Breast epithelium (tissue), 4 donors: Measurements from ENCODE around the gene KLKB1. TPM values are rescaled to one million over a fixed set of nuclear protein-coding genes. Genes with fewer than 3 reads are reported as not detected.
"Not testable (repeated sequence)": the region's sequence is repeated elsewhere in the genome, so short reads cannot be mapped to it uniquely, and the experiment has no call there.

Experiments
- DNase-seq, 2 donors: peaks; one replicate each; pipeline ENCODE4 v3.0.0-alpha.2; 2019; ENCODE audit warnings: low spot score in 2 of 2
- H3K27ac ChIP-seq, 2 donors: fragments of 200-600 bp; sonication (generic) in 1 of 2; one replicate each; pipeline ENCODE4 v1.5.1; 2016 to 2019; ENCODE audit warnings: mild to moderate bottlenecking in 1 of 2
- H3K27me3 ChIP-seq, 2 donors: fragments of 200-600 bp; sonication (generic) in 1 of 2; one replicate each; pipeline versions ENCODE4 v1.5.1 to v1.6.0; 2017 to 2019; ENCODE audit warnings: control low read depth in 1 of 2, mild to moderate bottlenecking in 1 of 2
- H3K36me3 ChIP-seq: fragments of 200-600 bp; one replicate; pipeline ENCODE4 v1.5.1; 2019
- H3K4me1 ChIP-seq, 2 donors: fragments of 200-600 bp; sonication (generic); one replicate each; pipeline ENCODE4 v1.5.1; 2016 to 2019; ENCODE audit warnings: control low read depth in 1 of 2
- H3K4me3 ChIP-seq, 3 donors: fragments of 200-600 bp; sonication (generic); 1 replicate in 2 of 3; 2 replicates in 1 of 3; pipeline ENCODE4 v1.5.1; 2016 to 2019; ENCODE audit warnings: mild to moderate bottlenecking in 3 of 3, moderate library complexity in 2 of 3
- H3K9me3 ChIP-seq, 2 donors: fragments of 200-600 bp; sonication (generic) in 1 of 2; one replicate each; pipeline ENCODE4 v1.5.1; 2016 to 2019; ENCODE audit warnings: control low read depth in 1 of 2
- POLR2A ChIP-seq: fragments of 450-650 bp; IDR thresholded peaks from one replicate; pipeline ENCODE4 v1.6.1; 2016; ENCODE audit warnings: antibody characterized with exemption, mild to moderate bottlenecking, moderate library complexity
- POLR2AphosphoS5 ChIP-seq, 3 donors: sonication (generic); formaldehyde crosslinking; IDR thresholded peaks; one replicate each; pipeline ENCODE4 v1.6.1; 2017; ENCODE audit warnings: antibody characterized with exemption in 3 of 3
- intact Hi-C: fragments of 100-400 bp; cut with DNase I; formaldehyde crosslinking; loops from one replicate; pipeline ENCODE4 v1.15.1; 2023; ENCODE audit warnings: low total_unique reads
- total RNA-seq, 3 donors: library from RNA; depleted of rRNA; stranded (reverse); fragments of >200 nt; gene quantifications; one replicate each; pipeline ENCODE4 v1.1.0, GENCODE V29; 2016
- TF ChIP-seq, protein P1 (sequence below), 3 donors: fragments of 450-650 bp; IDR thresholded peaks; one replicate each; pipeline ENCODE4 v1.5.1; 2016 to 2017; ENCODE audit warnings: antibody characterized with exemption in 3 of 3, mild to moderate bottlenecking in 3 of 3, moderate library complexity in 3 of 3

Gene KLKB1
- total RNA-seq, 3 donors from 2014 or later: 0.33 to 1.2 (median 0.96) TPM

DNA sequence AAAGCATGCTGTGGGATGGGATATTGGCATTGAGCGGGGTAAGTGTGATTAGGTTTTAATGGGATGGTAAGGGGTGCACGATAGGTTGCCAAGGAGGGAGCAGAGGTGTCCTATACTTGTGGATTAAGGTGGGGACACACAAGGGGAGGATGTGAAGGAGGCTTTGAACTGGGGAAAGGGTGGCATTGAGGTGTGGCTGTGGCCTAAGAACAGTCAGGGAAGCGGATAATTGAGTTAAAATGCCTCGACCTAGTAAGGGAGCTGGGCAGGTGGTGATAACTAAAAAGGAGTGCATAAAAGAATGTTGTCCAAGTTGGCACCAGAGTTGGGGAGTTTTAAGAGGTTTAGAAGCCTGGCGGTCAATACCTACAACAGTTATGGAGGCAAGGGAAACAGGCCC, 17.5 kb downstream of the KLKB1 start:
- Histone ChIP-seq H3K4me3 (no peak overlapping the region), H3K4me1 (no peaks in the 10 kb centered on the region), H3K9me3 (no peaks in the 10 kb centered on the region), H3K27ac (no peak overlapping the region), H3K36me3 (no peaks in the 10 kb centered on the region), H3K27me3 (no peaks in the 10 kb centered on the region)
- intact Hi-C loops: no loop called here
- TF ChIP-seq POLR2AphosphoS5 (IDR thresholded peaks at IDR 0.05) (no peak), POLR2A (no peak)
- TF ChIP-seq, protein P1, sequence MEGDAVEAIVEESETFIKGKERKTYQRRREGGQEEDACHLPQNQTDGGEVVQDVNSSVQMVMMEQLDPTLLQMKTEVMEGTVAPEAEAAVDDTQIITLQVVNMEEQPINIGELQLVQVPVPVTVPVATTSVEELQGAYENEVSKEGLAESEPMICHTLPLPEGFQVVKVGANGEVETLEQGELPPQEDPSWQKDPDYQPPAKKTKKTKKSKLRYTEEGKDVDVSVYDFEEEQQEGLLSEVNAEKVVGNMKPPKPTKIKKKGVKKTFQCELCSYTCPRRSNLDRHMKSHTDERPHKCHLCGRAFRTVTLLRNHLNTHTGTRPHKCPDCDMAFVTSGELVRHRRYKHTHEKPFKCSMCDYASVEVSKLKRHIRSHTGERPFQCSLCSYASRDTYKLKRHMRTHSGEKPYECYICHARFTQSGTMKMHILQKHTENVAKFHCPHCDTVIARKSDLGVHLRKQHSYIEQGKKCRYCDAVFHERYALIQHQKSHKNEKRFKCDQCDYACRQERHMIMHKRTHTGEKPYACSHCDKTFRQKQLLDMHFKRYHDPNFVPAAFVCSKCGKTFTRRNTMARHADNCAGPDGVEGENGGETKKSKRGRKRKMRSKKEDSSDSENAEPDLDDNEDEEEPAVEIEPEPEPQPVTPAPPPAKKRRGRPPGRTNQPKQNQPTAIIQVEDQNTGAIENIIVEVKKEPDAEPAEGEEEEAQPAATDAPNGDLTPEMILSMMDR (IDR thresholded peaks at IDR 0.05): no peak
- no peak for DNase-seq

DNA sequence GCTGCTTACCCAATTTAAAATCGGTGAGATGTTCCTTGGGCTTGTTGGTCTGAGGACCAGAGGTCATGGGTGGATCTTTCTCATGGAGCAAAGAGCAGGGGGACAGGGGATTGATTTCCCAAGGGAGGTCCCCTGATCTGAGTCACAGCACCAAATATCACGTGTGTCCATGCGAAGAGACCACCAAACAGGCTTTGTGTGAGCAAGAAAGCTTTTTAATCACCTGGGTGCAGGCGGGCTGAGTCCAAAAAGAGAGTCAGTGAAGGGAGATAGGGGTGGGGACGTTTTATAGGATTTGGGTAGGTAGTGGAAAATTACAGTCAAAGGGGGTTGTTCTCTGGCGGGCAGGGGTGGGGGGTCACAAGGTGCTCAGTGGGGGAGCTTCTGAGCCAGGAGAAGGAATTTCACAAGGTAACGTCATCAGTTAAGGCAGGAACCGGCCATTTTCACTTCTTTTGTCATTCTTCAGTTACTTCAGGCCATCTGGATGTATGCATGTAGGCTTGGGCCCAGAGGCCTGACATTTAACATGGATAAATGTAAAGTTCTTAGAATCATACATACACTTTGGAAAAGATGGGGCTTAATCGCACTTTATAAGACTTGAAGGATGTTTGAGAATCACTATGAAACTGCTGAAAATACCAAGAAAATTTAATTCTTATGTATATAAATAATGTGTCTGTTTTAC, 19.9 kb downstream of the KLKB1 start:
- H3K4me1 ChIP-seq, H3K27me3 ChIP-seq, H3K9me3 ChIP-seq, H3K36me3 ChIP-seq, intact Hi-C loops, H3K4me3 ChIP-seq, H3K27ac ChIP-seq, DNase-seq: not testable (repeated sequence)

DNA sequence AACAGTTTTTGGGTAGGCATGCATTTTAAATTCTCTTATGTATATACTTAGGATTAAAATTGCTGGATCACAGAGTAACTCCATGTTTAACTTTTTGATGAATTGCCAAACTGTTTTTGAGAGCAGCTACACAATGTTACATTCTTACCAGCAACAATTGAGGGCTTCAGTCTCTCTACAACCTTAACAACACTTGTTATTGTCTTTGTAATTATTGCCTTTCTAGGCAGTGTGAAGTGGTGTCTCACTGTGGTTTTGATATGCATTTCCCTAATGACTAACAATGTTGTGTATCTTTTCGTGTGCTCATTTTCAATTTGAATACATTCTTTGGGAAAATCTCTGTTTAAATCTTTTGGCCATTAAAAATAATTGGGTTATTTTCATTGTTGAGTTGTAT, 21.3 kb downstream of the KLKB1 start:
- H3K27ac ChIP-seq: no peak overlapping the region
- no peak for DNase-seq
- H3K4me1 ChIP-seq: no peaks in the 10 kb centered on the region
- H3K9me3 ChIP-seq: no peaks in the 10 kb centered on the region
- intact Hi-C loops: no loop called here
- TF ChIP-seq POLR2AphosphoS5 (IDR thresholded peaks at IDR 0.05): no peak
- TF ChIP-seq, protein P1 (IDR thresholded peaks at IDR 0.05): no peak
- no peak for TF ChIP-seq POLR2A
- H3K36me3 ChIP-seq: no peaks in the 10 kb centered on the region
- H3K4me3 ChIP-seq: no peak overlapping the region
- H3K27me3 ChIP-seq: no peaks in the 10 kb centered on the region

DNA sequence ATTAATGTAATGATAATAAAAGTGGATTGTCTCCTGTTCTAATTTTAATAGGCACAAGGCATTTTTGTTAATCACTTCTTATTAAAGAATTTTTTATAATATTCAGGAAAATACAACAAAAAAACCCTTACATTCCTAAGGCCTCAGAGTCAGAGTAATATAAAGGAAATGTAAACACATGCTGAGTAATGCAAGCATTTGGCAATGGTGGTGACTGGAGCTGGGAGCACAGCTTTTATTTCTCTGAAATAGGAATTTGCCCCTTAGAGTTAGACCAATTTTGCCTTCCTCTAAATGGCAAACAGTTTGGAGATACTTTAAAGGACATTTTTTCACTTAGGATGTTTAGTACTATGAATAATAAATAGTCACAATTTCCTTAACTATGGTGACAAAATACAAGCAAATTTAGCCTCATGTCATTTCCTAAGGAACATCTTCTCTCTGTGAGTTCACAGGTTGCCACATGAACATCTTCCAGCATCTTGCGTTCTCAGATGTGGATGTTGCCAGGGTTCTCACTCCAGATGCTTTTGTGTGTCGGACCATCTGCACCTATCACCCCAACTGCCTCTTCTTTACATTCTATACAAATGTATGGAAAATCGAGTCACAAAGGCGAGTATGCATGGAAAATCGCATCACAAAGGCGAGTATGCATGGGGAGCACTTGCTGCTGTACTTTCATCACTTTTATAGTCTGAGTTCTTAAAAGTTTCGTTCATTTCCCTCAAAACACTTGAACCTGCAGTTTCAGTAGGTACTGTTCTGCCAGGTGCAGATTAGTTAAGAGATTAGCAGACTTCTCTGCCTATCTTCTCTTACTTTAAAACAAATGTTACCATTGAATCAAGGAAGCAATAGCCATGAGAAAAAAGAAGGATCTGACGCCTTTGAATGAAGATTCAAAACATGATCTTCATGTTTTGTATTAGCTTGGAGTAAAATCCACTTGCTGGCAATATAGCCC, 22.8 kb downstream of the KLKB1 start:
- Histone ChIP-seq H3K27ac (no peak overlapping the region), H3K4me3 (no peak overlapping the region), H3K4me1 (no peaks in the 10 kb centered on the region), H3K36me3 (no peaks in the 10 kb centered on the region), H3K9me3 (no peaks in the 10 kb centered on the region), H3K27me3 (no peaks in the 10 kb centered on the region)
- DNase-seq: no peak
- TF ChIP-seq, protein P1 (IDR thresholded peaks at IDR 0.05): no peak
- no peak for TF ChIP-seq POLR2A
- TF ChIP-seq POLR2AphosphoS5 (IDR thresholded peaks at IDR 0.05): no peak
- intact Hi-C loops: no loop called here

DNA sequence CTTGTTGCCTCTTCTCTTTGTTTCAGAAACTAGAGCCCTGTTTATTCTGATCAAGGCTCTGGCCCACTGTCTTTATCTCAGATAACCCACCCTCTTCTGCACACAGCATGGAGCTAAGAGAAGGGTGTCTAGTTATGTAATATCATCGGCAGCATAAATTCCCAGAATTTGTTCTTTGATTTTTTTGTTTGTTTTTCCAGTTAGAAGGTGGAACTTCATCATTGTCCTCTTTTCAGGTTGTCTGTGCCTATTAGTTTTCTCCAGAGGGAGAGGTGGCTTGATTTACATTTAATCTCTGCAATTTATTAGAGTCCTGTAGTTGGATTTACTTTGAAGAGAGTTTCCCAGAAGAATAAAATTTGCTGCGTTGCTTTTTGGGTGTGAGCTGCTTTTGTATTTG, 23.5 kb downstream of the KLKB1 start:
- TF ChIP-seq, protein P1 (IDR thresholded peaks at IDR 0.05): no peak
- no peak for TF ChIP-seq POLR2AphosphoS5 (IDR thresholded peaks at IDR 0.05)
- no peak for TF ChIP-seq POLR2A
- intact Hi-C loops: no loop called here
- H3K27me3 ChIP-seq: no peaks in the 10 kb centered on the region
- DNase-seq: no peak
- H3K4me1 ChIP-seq: no peaks in the 10 kb centered on the region
- H3K9me3 ChIP-seq: no peaks in the 10 kb centered on the region
- H3K27ac ChIP-seq: no peak overlapping the region
- no peak overlapping the region for H3K4me3 ChIP-seq
- no peaks in the 10 kb centered on the region for H3K36me3 ChIP-seq
